ENCODE data around the gene DGKZ.

Gene DGKZ

DNA sequence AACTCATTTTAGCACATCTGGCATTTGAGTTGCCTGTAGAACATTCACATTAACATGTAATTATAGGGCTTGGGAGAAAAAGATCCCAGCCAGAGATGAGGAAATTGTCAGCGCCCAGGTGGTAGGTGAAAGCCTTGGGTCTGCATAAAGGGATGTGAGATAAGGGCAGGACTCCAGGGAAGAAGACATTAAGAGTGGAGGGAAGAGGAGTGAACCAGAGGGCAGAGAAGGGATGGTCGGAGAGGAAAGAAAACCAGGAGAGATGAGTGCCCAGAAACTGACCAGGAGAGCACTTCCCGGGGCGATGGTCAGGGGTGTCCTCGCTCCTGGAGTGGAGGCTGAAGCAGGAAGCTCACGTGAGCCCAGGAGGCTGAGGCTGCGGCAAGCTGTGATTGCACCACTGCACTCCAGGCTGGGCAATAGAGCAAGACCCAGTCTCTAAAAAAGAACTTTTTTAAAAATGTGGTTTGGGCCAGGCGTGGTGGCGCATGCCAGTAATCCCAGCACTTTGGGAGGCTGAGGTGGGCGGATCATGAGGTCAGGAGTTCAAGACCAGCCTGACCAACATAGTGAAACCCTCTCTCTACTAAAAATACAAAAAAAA is 20.3 kb upstream of the DGKZ start:
- DNase-seq: no peak

DNA sequence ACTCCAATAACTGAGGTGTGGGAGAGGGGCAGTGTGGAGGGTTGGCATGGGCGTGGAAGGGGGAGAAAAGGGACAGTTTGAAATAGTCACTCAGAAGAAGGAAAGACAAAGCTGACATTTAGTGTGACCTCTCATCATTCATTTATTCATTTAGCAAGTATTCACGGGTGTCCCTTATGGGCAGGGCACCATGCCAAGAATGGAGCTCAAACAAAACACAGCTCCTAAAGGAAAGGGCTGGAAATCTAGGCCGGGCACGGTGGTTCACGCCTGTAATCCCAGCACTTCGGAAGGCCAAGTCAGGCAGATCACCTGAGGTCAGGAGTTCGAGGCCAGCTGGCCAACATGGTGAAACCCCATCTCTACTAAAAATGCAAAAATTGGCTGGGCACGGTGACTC is 19.4 kb upstream of the DGKZ start:
- no peak for DNase-seq

DNA sequence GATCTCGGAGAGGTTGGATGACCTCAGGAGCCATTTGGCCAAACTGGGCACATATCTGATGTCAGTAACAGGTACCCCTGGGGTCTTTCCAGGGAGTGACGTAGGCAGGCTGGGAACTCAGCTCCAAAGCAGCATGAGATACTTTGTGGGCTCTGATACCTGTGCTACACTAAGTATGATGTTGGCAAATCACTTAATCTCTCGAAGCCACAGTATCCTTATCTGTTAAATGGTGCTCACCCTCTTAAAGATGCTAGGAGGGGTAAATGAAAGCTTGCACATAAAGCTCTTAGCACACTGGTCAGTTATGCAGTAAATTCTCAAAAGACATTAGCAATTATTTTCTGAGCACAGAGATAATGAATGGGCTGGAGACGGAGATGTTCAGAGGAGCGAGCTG is 17.1 kb upstream of the DGKZ start:
- DNase-seq: no peak

DNA sequence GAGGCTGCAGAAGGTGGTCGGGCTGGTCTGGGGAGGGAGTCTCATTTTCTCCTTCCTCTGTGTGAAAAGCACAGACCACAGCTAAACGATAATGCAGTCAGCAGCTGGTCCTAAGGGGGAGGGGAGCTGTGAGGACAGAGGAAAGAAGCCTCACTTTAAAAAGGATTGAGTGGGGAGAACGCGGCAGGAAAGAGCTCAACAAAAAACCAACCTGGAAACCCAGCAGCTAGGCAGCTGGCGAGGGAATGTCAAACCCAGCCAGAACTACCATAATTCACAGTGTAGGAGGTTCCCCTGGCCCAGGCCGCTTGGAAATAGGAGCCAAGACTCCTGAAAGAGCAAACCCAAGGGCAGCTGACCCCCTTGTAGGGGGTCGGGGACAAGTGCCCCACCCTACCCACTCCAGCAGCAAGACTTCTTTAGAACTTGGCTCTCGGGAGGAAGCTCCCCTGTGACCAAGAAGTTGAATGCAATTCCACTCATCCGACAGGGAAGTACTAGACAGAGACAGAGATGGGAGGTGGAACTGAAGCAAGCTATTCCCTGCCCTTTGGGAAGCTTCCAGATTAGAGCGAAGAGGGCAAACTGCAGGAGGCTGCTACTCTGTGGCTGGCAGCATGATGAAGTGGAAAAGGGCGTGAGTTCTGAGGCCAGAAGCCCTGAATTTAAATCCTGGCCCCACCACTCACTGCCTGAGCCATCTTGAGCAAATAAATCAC is 16.5 kb upstream of the DGKZ start:
- no peak for DNase-seq

DNA sequence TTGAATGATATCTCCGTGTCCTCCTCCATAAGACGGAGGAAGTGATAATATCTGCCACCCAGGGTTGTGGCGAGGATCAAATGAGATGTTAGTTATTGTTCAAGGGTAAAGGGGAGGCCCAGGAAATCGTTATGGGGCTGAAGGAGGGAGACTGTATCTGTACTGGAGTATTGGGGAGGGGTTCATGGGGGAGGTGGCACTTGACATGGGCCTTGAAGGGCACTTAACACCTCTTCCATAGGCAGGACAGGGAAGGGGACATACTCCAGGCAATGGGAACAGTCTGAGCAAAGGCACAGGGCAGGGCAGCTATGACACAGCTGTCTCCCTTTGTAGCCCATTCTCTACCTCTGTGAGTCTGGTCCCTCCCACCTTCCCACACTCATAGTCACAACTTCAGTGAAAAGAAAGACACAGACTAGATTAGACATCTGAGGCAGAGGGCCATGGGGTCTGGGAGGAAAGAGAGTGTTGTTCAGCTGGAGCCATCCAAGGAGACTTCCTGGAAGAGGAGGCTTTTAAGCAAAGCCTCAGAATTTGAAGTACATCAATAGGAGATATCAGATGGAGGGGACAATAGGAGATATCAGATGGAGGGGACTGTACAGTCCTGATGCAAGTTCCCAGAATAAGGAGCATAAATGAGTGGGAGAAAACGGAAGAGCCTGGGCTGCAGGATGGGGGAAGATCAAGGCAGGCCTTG is 15.8 kb upstream of the DGKZ start:
- DNase-seq: peak; percentile 31

DNA sequence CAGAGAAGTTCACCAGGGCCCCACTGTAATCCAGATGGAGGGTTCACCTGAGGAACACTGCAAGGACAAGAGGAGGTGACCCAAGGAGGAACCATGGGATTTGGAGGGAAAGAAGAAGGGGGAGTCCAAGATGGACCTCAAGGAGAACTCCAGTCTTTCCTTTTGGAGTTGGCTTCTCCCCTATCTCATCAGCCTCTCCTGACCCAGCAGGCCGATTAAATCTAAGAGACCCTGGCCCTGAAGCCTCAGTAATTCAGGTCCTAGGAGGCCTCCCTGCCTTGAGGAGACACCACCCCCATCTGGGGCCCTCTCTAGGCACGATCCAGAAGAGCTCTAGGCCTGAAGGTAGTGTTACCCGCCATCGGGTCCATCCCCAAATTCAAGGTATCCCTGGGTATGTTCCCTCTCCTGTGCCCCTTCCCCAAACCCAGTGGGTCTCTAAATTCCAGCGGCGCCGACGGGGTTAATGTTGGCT is 15.1 kb upstream of the DGKZ start:
- DNase-seq: no peak

DNA sequence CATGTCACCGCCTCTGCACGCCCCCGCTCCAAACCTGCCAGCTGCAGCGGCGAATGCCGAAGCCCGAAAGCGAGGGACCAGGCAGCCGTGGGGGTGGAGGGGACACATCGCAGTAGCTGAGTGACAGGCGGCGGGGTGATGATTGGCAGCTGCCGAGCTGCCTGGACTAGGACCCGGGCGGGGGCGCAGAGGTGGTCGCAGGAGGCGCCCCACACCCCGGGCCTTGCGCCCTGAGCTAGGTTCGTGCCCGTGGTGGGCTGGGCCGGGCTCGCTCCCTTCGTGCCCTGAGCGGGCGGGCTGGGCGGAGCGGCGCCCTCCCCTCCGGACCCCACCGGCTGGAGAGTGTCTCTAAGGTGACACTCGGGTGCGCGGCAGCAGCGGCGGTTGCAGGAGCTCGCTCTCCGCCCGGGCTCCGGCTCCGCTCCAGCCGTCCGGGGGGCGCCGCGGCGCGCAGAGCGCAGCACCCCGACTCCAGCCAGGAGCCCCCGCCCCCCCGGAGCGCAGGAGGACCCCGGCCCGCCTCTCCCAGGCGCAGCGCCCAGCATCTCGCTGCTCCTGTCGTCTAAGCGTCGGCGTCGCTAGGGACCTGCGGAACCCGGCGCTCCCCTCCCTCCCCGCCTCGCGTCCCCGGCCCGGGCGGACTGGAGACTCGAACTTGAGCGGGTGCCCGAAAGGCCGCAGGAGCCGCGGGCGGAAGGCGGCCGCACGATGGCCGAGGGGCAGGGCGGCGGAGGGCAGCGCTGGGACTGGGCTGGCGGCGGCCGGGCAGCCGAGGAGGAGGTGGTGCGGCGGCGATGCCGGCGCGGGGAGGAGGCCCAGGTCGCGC is 14.5 kb upstream of the DGKZ start:
- DNase-seq: no peak

DNA sequence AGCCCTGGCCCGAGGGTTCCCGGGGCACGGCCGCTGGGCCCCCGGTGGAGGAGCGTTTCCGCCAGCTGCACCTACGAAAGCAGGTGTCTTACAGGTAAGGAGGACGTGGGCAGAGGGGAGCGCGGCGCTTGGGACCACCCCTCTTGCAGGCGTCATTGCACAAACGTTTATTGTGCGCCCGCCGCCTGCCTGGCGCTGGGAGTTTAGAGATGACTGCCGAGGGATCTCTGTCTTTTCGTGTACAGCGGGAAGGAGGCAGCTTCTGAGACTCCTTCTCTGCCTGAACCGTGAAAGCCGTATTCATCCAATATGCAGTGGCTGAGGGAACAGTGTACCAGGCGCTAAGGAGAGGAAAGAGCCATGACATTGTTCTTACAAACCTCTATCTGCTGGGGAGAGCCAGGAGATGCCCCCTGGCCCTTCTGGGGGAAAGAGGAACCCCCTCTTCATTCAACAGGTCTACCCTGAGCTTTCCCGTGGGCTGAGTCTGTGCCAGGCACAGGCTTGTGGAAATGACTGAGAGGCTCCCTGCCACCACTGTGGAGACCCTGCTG is 13.8 kb upstream of the DGKZ start:
- DNase-seq: no peak

DNA sequence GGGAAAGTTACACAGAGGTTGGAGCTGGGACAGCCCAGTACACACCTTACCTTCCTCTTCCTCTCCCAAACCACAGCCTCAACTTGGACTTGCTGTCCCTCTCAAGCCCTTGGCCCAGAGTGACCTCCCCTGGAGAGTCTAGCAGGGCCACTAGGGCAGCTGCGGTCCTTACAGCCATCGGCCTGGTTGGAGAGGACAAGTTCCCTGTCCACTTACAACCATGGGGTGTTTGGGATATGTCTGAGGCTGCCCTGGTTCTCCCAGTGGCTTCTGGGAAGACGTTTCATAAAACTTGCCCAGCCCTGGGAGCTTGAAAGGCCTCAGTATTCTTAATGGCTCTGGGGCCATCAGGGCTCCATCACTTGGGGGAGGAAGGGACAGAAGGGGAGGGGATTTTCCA is 13.1 kb upstream of the DGKZ start:
- DNase-seq: no peak

DNA sequence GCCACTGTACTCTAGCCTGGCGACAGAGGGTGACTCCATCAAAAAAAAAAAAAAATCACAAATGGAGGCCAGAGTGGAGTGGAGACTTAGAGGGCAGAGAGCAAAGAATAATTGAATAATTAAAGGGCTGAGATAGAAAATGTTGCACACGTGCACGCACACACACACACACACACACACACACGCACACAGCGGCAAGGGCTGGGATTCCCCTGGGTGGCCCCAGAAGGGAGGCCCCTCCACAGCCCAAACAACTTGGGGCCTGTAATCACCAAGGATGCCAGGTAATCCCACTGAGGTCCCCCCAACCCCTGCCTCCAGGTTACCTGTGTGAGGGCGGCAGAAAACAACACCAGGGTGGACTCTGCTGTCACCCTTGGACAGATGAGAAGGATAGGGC is 12.0 kb upstream of the DGKZ start:
- DNase-seq: no peak

DNA sequence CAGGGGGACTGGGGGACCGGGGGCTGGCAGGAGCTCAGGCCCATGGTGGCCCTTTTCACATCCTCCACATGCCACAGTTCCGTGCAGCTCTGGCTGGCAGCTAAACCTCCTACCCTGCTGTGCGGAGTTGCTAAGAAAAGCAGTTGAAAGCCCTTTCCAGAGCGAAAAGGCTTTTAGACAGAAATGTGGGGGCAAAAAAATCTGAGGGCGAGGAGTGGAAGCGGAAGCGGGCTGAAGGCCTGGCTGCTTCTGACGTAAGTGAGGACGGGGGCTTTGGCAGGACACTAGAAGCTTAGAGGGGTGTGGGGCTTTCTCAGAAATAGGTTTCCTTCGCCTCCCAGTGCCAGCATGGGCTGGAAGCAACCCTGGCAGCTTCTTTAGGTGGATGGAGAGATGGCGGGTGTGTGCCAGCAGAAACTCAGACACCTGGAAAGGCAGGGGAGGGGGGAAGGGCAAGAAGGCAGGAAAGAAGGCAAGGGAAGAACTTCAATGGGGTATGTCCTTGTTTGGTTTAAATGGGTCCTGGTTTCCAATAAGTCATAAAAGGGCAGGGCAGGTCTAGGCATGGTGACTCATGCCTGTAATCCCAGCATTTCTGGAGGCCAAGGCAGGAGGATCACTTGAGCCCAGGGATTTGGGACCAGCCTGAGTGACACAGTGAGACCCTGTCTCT is 11.2 kb upstream of the DGKZ start:
- DNase-seq: no peak

DNA sequence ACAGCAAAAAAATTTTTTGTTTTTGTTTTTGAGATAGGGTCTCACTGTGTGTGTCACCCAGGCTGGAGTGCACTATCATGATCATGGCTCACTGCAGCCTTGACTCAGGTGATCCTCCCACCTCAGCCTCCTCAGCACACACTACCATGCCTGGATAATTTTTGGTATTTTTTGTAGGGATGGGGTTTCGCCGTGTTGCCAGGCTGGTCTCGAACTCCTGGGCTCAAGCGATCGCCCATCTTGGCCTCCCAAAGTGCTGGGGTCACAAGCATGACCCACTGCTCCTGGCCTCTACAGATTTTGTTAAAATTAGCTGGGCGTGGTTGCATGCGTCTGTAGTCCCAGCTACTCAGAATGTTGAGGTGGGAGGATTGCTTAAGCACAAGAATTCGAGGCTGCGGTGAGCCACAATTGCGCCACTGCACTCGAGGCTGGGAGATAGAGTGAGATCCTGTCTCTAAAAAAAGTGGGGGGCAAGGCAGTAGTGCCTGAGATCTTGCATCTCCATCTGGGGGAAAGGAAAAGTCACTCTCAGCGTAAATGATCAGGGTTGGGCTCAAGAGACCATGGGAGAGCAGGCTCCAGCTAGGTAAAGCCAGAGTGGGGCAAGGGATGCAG is 10.6 kb upstream of the DGKZ start:
- DNase-seq: no peak

DNA sequence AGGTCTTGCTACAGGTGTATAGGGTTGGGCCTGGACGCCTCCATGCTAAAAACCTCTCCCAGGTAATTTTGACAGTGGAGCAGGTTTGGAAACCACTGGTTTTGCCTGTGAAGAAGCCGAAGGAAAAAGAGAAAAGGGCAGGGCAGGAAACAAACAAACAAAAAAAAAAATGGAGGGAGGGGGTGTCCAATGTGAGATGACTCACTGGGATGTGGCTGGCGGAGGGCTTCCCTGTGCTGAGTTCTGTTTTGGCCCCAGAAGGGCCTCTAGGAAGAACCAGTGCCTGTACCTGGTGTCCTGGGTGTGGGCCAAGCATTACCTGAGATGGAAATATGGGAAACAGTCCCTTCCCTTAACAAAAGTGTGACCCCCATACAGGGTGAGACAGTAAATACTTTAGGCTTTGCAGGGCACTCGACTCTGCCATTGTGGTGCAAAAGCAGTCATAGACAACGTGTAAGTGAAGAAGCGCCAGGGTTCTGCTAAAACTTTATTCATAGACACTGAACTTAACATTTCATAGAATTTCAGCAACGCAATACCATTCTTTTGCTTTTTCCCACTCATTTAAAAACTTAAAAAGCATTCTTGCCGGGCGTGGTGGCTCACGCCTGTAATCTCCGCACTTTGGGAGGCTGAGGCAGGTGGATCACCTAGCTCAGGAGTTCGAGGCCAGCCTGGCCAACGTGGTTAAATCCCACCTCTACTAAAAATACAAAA is 9.5 kb upstream of the DGKZ start:
- DNase-seq: no peak

DNA sequence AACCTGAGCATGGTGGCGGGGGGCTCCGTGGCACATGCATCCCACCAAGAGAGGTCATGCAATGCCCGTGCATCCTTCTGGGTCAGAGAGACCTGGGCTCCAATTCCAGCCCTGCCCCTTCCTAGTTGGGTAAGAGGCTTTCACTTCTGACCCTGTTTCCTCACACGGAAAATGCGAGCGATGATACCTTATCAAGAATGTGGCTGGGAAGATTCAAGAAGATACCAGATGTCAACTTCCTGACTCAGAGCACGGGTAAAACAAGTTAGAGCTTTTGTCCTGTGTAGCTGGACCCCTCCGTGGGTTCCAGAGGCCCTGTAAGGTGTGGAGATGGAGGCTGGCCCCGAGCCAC is 8.7 kb upstream of the DGKZ start:
- no peak for DNase-seq

DNA sequence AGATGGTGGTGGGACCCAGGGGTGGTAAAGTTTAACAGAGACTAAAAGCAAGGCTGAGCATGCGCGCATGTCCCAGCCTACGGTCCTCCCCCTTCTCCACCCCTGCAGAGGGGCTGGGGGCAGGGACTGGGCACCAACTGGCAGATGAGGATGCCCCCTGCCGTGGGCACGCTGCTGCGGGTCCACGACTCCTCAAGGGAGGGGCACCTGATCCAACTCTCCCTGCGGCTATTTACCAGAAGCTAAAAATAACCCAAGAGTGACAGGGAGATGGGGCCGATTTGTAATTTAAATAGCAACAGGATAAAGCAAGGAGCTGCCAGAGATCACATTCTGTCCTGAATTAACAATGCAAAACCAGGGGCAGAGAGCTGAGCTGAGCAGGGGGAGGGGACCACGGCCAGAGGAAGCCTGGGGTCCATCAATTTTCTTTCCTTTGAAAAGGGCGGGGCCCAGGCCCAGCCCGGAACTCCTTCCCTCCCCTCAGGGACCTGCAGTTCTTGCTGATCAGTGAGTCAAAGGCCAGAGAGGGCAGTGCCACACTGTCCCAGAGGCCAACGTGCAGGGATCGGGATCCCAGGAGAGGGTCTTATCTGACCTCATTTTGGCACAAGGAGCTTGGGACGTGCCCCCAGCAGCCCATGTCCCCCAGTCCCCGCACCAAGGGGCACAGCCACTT is 8.1 kb upstream of the DGKZ start:
- DNase-seq: no peak

DNA sequence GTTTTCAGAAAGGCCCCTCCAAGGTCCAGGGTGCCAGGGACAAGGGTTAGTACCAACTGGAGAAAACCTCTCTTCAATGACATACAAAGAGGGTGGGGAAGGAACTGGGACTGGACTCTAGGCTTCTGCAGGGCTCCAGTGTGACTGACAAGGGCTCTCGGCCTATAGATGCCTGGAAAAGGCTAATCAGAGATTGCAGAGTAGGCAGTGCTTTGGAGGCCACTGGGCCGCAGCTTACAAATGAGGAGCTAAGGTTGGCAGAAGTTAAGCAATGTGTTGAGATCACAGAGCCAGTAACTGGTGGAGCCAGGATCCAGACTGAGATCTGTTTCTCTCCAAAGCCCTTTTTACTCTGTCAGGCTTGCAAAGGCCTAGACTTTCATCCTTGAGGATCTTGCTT is 7.4 kb upstream of the DGKZ start:
- no peak for DNase-seq

DNA sequence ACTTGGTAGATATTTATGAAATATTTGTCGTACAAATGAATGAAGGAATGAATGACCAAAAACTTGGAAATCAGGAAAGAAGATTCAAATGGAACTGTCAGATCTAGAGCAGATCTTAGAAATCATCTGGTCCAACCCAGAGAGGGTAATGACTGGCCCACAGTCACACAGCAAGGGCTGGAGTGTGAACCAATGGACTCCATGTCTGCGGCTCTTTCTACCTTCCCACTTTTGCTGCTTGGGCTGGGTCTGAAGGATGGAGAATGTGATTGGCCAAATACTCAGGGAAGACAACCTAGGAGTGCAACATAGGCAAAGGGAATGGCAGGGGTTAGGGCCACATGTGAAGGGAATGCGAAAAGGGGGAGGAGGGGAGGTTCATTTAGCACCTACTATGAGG is 5.8 kb upstream of the DGKZ start:
- no peak for DNase-seq

DNA sequence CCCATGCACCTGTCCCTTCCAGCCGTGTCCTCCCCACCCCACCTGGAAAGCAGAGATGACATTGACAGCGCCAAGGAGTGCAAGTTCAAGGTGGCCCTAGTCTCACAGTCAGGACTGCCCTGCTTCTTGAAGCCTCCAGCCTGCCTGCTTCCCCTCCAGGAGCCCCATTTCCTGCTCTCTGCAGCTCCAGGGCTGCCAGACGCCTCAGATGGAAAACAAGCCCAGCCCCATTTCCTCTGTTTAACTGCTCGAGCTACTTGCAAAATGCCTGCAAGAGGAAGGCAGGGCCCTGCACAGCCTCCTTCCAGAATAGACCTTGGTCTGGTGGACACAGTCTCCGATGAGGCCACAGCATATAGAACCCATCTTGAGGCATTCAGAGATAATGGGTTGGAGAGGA is 5.0 kb upstream of the DGKZ start:
- DNase-seq: no peak

DNA sequence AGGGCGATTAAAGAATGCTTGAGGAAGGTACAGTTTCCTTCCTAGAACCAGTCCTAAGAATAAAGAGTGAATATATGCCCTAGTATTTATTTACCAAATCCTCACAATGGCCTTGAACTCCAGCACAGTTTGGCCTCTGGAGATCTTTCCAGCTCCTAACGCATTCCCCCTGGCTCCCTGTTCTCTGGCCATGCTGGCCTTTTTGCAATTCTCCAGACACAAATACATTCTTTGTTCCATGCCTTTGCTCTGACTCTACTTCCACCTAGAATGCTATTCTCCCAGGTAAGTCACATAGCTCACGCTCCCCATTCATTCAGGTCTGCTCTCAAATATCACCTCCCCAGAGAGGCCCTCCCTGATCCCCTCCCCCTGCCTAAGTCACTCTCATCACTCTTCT is 3.7 kb upstream of the DGKZ start:
- DNase-seq: no peak

DNA sequence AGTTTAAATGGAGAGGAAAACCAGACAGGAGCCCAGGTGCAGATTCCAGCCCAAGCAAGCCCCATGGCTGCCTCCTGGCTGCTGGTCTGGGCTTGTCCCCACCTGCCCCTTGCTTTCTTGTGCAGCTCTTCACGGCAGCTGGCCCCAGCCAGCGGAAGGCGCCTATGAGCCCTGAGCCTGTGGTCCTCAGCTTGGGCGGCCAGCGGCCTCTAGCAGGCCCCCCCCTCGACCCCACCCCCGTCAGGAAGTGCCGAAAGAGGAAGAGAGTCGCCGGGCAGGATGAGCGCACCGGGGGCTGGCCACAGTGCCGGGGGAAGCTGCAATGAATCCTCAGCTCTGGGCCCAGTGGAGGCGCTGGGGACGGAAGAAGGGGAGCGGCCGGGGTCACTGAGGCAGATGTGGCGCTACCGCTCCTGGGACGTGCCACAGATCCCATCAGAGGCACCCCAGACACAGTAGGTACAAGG is 2.1 kb upstream of the DGKZ start:
- DNase-seq: no peak
